Measurements from ENCODE around the gene CHD2.

CHD2 gene

GRCh38 chr15:92952458-92952850 is 52.3 kb downstream of the CHD2 start:
- no peak for DNase-seq (ENCODE audit: low read depth, low spot score)
- H3K27ac ChIP-seq = no peak overlapping the region

- no peak for DNase-seq (ENCODE audit: low read depth, low spot score)
Measured at GRCh38 chr15:92953566-92953965, 53.4 kb downstream of the CHD2 start.

GRCh38 chr15:92954002-92954401 is 53.9 kb downstream of the CHD2 start:
- no peak for DNase-seq (ENCODE audit: low read depth, low spot score)
- H3K27ac ChIP-seq = no peak overlapping the region

More at GRCh38 chr15:92953566-92953965, 53.4 kb downstream of the CHD2 start:
- no peak overlapping the region for H3K27ac ChIP-seq

- DNase-seq (ENCODE audit: low read depth, low spot score) = no peak
Measured at GRCh38 chr15:92954578-92954977, 54.5 kb downstream of the CHD2 start.

GRCh38 chr15:92955706-92956105 is 55.6 kb downstream of the CHD2 start:
- DNase-seq (ENCODE audit: low read depth, low spot score) = no peak
- H3K27ac ChIP-seq = peak overlapping the region; percentile 16

More at GRCh38 chr15:92954578-92954977, 54.5 kb downstream of the CHD2 start:
- H3K27ac ChIP-seq = no peak overlapping the region

- H3K27ac ChIP-seq = peak overlapping the region; percentile 7
- peak; percentile 22 for DNase-seq (ENCODE audit: low read depth, low spot score)
Measured at GRCh38 chr15:92958105-92958504, 58.0 kb downstream of the CHD2 start.

- DNase-seq (ENCODE audit: low read depth, low spot score) = no peak
- no peak overlapping the region for H3K27ac ChIP-seq
Measured at GRCh38 chr15:92959219-92959618, 59.1 kb downstream of the CHD2 start.

GRCh38 chr15:92960996-92961681 is 61.0 kb downstream of the CHD2 start:
- H3K27ac ChIP-seq = no peak overlapping the region
- DNase-seq (ENCODE audit: low read depth, low spot score) = no peak

GRCh38 chr15:92962914-92963313 is 62.8 kb downstream of the CHD2 start:
- no peak for DNase-seq (ENCODE audit: low read depth, low spot score)
- no peak overlapping the region for H3K27ac ChIP-seq

- DNase-seq (ENCODE audit: low read depth, low spot score) = no peak
- no peak overlapping the region for H3K27ac ChIP-seq
Measured at GRCh38 chr15:92963794-92964193, 63.7 kb downstream of the CHD2 start.

GRCh38 chr15:92968926-92969651 is 69.0 kb downstream of the CHD2 start:
- no peak for DNase-seq (ENCODE audit: low read depth, low spot score)
- no peak overlapping the region for H3K27ac ChIP-seq

GRCh38 chr15:92970656-92971055 is 70.5 kb downstream of the CHD2 start:
- no peak for DNase-seq (ENCODE audit: low read depth, low spot score)
- no peak overlapping the region for H3K27ac ChIP-seq

- no peak overlapping the region for H3K27ac ChIP-seq
- no peak for DNase-seq (ENCODE audit: low read depth, low spot score)
Measured at GRCh38 chr15:92971081-92971480, 71.0 kb downstream of the CHD2 start.

GRCh38 chr15:92971713-92972112 is 71.6 kb downstream of the CHD2 start:
- H3K27ac ChIP-seq = no peak overlapping the region
- DNase-seq (ENCODE audit: low read depth, low spot score) = no peak

GRCh38 chr15:92974183-92974915 is 74.2 kb downstream of the CHD2 start:
- H3K27ac ChIP-seq = peak overlapping the region; percentile 2
- DNase-seq (ENCODE audit: low read depth, low spot score) = no peak

- DNase-seq (ENCODE audit: low read depth, low spot score) = no peak
- peak overlapping the region; percentile 86 for H3K27ac ChIP-seq
Measured at GRCh38 chr15:92979011-92979701, 79.0 kb downstream of the CHD2 start.

GRCh38 chr15:92981333-92981732 is 81.2 kb downstream of the CHD2 start:
- H3K27ac ChIP-seq = peak overlapping the region; percentile 86
- peak; percentile 82 for DNase-seq (ENCODE audit: low read depth, low spot score)

GRCh38 chr15:92984161-92984560 is 84.0 kb downstream of the CHD2 start:
- H3K27ac ChIP-seq = no peak overlapping the region
- DNase-seq (ENCODE audit: low read depth, low spot score) = no peak

GRCh38 chr15:92989470-92989869 is 89.3 kb downstream of the CHD2 start:
- DNase-seq (ENCODE audit: low read depth, low spot score) = no peak

GRCh38 chr15:92990031-92990430 is 89.9 kb downstream of the CHD2 start:
- H3K27ac ChIP-seq = no peak overlapping the region
- no peak for DNase-seq (ENCODE audit: low read depth, low spot score)

More at GRCh38 chr15:92989470-92989869, 89.3 kb downstream of the CHD2 start:
- no peak overlapping the region for H3K27ac ChIP-seq
